Urinary bladder (tissue), 4 donors: ENCODE measurements around the gene KRTAP5-3. TPM values are rescaled to one million over a fixed set of nuclear protein-coding genes. Genes with fewer than 3 reads are reported as not detected.

Source experiments
- DNase-seq: peaks from one replicate; pipeline ENCODE4 v3.0.0-alpha.2; 2015; ENCODE audit errors: extremely low spot score
- H3K27ac ChIP-seq: one replicate; pipeline ENCODE4 v1.5.1; 2013; ENCODE audit warnings: low read depth, mild to moderate bottlenecking, moderate library complexity
- H3K36me3 ChIP-seq: one replicate; pipeline ENCODE4 v1.6.1; 2013; ENCODE audit warnings: mild to moderate bottlenecking, moderate library complexity; ENCODE audit not compliant: insufficient read depth
- H3K4me1 ChIP-seq: one replicate; pipeline ENCODE4 v1.6.1; 2013; ENCODE audit warnings: mild to moderate bottlenecking, moderate library complexity; ENCODE audit not compliant: insufficient read depth
- H3K4me3 ChIP-seq: one replicate; pipeline ENCODE4 v1.5.1; 2013; ENCODE audit warnings: low read depth, low read length
- WGBS: extraction: QIAGEN DNeasy Blood & Tissue Kit; methylation state at CpG from one replicate; pipeline ENCODE4 v1.1.7; 2013; 5-methylcytosine and 5-hydroxymethylcytosine counted together
- polyA plus RNA-seq: library from polyadenylated mRNA; stranded (reverse); fragments of 200-250 nt; gene quantifications from one replicate; pipeline ENCODE4 v1.2.3, GENCODE V29; 2013
- total RNA-seq: library from RNA; depleted of rRNA; stranded (reverse); fragments of >200 nt; gene quantifications from one replicate; pipeline ENCODE4 v1.2.3, GENCODE V29; 2014
- donor health status: healthy with polysubstance abuse.
- donor health status: healthy.

Gene KRTAP5-3
- total and polyA plus RNA-seq, 2 donors = not detected

GRCh38 chr11:1637628-1638027, 29.4 kb upstream of the KRTAP5-3 start:
- WGBS = 93% methylated on average over 2 of the region's 2 CpGs
- Histone ChIP-seq H3K4me1 (no peaks in the 10 kb centered on the region), H3K27ac (no peak overlapping the region), H3K4me3 (no peak overlapping the region), H3K36me3 (no peaks in the 10 kb centered on the region)
- no peak for DNase-seq

- Histone ChIP-seq H3K4me3 (no peak overlapping the region), H3K27ac (no peak overlapping the region), H3K4me1 (no peaks in the 10 kb centered on the region), H3K36me3 (no peaks in the 10 kb centered on the region)
- no peak for DNase-seq
- 84% methylated on average over 19 of the region's 19 CpGs for WGBS
Measured at GRCh38 chr11:1636291-1636950, 28.2 kb upstream of the KRTAP5-3 start.

- WGBS = 85% methylated on average over 10 of the region's 10 CpGs
- no peak overlapping the region for H3K27ac ChIP-seq
- no peaks in the 10 kb centered on the region for H3K36me3 ChIP-seq
- no peak for DNase-seq
- H3K4me1 ChIP-seq = no peaks in the 10 kb centered on the region
- H3K4me3 ChIP-seq = no peak overlapping the region
Measured at GRCh38 chr11:1633864-1634263, 25.6 kb upstream of the KRTAP5-3 start.

- WGBS = 68% methylated on average over 11 of the region's 11 CpGs
Measured at GRCh38 chr11:1632053-1632714, 23.9 kb upstream of the KRTAP5-3 start.

GRCh38 chr11:1631066-1631568, 22.9 kb upstream of the KRTAP5-3 start:
- H3K27ac ChIP-seq = no peak overlapping the region
- 69% methylated on average over 13 of the region's 13 CpGs for WGBS
- H3K4me3 ChIP-seq = no peak overlapping the region
- H3K36me3 ChIP-seq = no peaks in the 10 kb centered on the region
- DNase-seq = no peak
- no peaks in the 10 kb centered on the region for H3K4me1 ChIP-seq

More at GRCh38 chr11:1632053-1632714, 23.9 kb upstream of the KRTAP5-3 start:
- Histone ChIP-seq H3K4me3 (no peak overlapping the region), H3K36me3 (no peaks in the 10 kb centered on the region), H3K4me1 (no peaks in the 10 kb centered on the region), H3K27ac (no peak overlapping the region)
- DNase-seq = no peak

GRCh38 chr11:1630271-1630670, 22.0 kb upstream of the KRTAP5-3 start:
- no peaks in the 10 kb centered on the region for H3K4me1 ChIP-seq
- WGBS = 66% methylated on average over 2 of the region's 2 CpGs
- DNase-seq = no peak
- H3K4me3 ChIP-seq = no peak overlapping the region
- H3K27ac ChIP-seq = no peak overlapping the region
- H3K36me3 ChIP-seq = no peaks in the 10 kb centered on the region

- no peaks in the 10 kb centered on the region for H3K36me3 ChIP-seq
- 77% methylated on average over 26 of the region's 26 CpGs for whole genome bisulfite sequencing
- H3K4me1 ChIP-seq = no peaks in the 10 kb centered on the region
- H3K4me3 ChIP-seq = no peak within 1 kb of the TSS
- DNase-seq = no peak
- no peak within 1 kb of the TSS for H3K27ac ChIP-seq
Measured at GRCh38 chr11:1629326-1630185, 21.3 kb upstream of the KRTAP5-3 start, which contains the start of gene KRTAP5-5. KRTAP5-5 (plus strand) TSS chr11:1629775; CDS start chr11:1629841, 66 bp downstream.

- 33% methylated on average over 35 of the region's 35 CpGs for WGBS
- Histone ChIP-seq H3K27ac (no peak overlapping the region), H3K4me3 (no peak overlapping the region), H3K4me1 (no peaks in the 10 kb centered on the region), H3K36me3 (no peaks in the 10 kb centered on the region)
- DNase-seq = no peak
Measured at GRCh38 chr11:1628506-1629325, 20.5 kb upstream of the KRTAP5-3 start.

- no peaks in the 10 kb centered on the region for H3K36me3 ChIP-seq
- no peak for DNase-seq
- no peak overlapping the region for H3K27ac ChIP-seq
- no peak overlapping the region for H3K4me3 ChIP-seq
- WGBS = 85% methylated on average over 13 of the region's 13 CpGs
- H3K4me1 ChIP-seq = no peaks in the 10 kb centered on the region
Measured at GRCh38 chr11:1625541-1625940, 17.3 kb upstream of the KRTAP5-3 start.

- Histone ChIP-seq H3K36me3 (no peaks in the 10 kb centered on the region), H3K27ac (no peak overlapping the region), H3K4me1 (no peaks in the 10 kb centered on the region), H3K4me3 (no peak overlapping the region)
- no peak for DNase-seq
- WGBS = 75% methylated on average over 16 of the region's 16 CpGs
Measured at GRCh38 chr11:1624621-1625020, 16.4 kb upstream of the KRTAP5-3 start.

- 88% methylated on average over 9 of the region's 9 CpGs for WGBS
- no peak overlapping the region for H3K4me3 ChIP-seq
- H3K4me1 ChIP-seq = no peaks in the 10 kb centered on the region
- no peak for DNase-seq
- H3K36me3 ChIP-seq = no peaks in the 10 kb centered on the region
- no peak overlapping the region for H3K27ac ChIP-seq
Measured at GRCh38 chr11:1623716-1624115, 15.5 kb upstream of the KRTAP5-3 start.

- H3K4me3 ChIP-seq = no peak within 1 kb of the TSS
- no peak for DNase-seq
- H3K27ac ChIP-seq = no peak within 1 kb of the TSS
- no peaks in the 10 kb centered on the region for H3K4me1 ChIP-seq
- WGBS = 62% methylated on average over 1 of the region's 1 CpG
- H3K36me3 ChIP-seq = no peaks in the 10 kb centered on the region
Measured at GRCh38 chr11:1622086-1622485, 13.8 kb upstream of the KRTAP5-3 start, which contains the start of gene KRTAP5-4. KRTAP5-4 (minus strand) TSS chr11:1622138; CDS start chr11:1622093, 45 bp downstream.

- no peaks in the 10 kb centered on the region for H3K36me3 ChIP-seq
- H3K27ac ChIP-seq = no peak overlapping the region
- 42% methylated on average over 10 of the region's 10 CpGs for WGBS
- no peak overlapping the region for H3K4me3 ChIP-seq
- no peaks in the 10 kb centered on the region for H3K4me1 ChIP-seq
- no peak for DNase-seq
Measured at GRCh38 chr11:1619449-1619848, 11.2 kb upstream of the KRTAP5-3 start.
